ENCODE measurements around the gene IRF8.
"Not testable (repeated sequence)": the region's sequence is repeated elsewhere in the genome, so short reads cannot be mapped to it uniquely, and the experiment has no call there.

IRF8 gene

GRCh38 chr16:85898521-85899442 lies at the start of gene IRF8:
IRF8 (plus strand) TSS chr16:85899162; CDS start chr16:85903016, 3,854 bp downstream.
- DNase-seq = peak; percentile 85

- no peak for DNase-seq
Measured at GRCh38 chr16:85849388-85849787, 49.6 kb upstream of the IRF8 start.

- DNase-seq = no peak
Measured at GRCh38 chr16:85850344-85850880, 48.5 kb upstream of the IRF8 start.

- no peak for DNase-seq
Measured at GRCh38 chr16:85851034-85851785, 47.8 kb upstream of the IRF8 start.

- no peak for DNase-seq
Measured at GRCh38 chr16:85853547-85854545, 45.1 kb upstream of the IRF8 start.

- DNase-seq = no peak
Measured at GRCh38 chr16:85854935-85855334, 44.0 kb upstream of the IRF8 start.

- DNase-seq = no peak
Measured at GRCh38 chr16:85856079-85856478, 42.9 kb upstream of the IRF8 start.

- DNase-seq = no peak
Measured at GRCh38 chr16:85856585-85856984, 42.4 kb upstream of the IRF8 start.

GRCh38 chr16:85857406-85857805 lies 41.6 kb upstream of the IRF8 start:
- DNase-seq = no peak

GRCh38 chr16:85858571-85858970 lies 40.4 kb upstream of the IRF8 start:
- not testable (repeated sequence) for DNase-seq

GRCh38 chr16:85858984-85859817 lies 39.8 kb upstream of the IRF8 start:
- DNase-seq = no peak

GRCh38 chr16:85859818-85860125 lies 39.2 kb upstream of the IRF8 start:
- no peak for DNase-seq

- no peak for DNase-seq
Measured at GRCh38 chr16:85860413-85861094, 38.4 kb upstream of the IRF8 start.

GRCh38 chr16:85861095-85861825 lies 37.7 kb upstream of the IRF8 start:
- no peak for DNase-seq

GRCh38 chr16:85862476-85863383 lies 36.2 kb upstream of the IRF8 start:
- no peak for DNase-seq

- DNase-seq = no peak
Measured at GRCh38 chr16:85863384-85863774, 35.6 kb upstream of the IRF8 start.

- DNase-seq = no peak
Measured at GRCh38 chr16:85864965-85865364, 34.0 kb upstream of the IRF8 start.

GRCh38 chr16:85867189-85867588 lies 31.8 kb upstream of the IRF8 start:
- DNase-seq = no peak

GRCh38 chr16:85868495-85868894 lies 30.5 kb upstream of the IRF8 start:
- no peak for DNase-seq

All from right forelimb (tissue), 1 donor.